H9 (cell line): Measurements from ENCODE around the gene FEM1B. TPM values are rescaled to one million over a fixed set of nuclear protein-coding genes. Genes with fewer than 3 reads are reported as not detected.

Experiments used
- DNase-seq: peaks from one replicate; pipeline ENCODE4 v3.0.0-alpha.2; 2017
- H2AFZ ChIP-seq: one replicate; pipeline ENCODE4 v1.6.1; 2013; ENCODE audit warnings: mild to moderate bottlenecking, low read length, control low read depth, moderate library complexity
- H2AK5ac ChIP-seq: 2 replicates; pipeline ENCODE4 v1.6.1; 2013; ENCODE audit warnings: low read length, control low read depth, mixed read lengths; ENCODE audit not compliant: insufficient read length
- H2BK120ac ChIP-seq: one replicate; pipeline ENCODE4 v1.6.1; 2013; ENCODE audit warnings: low read depth, mild to moderate bottlenecking, low read length, control low read depth, inconsistent platforms; ENCODE audit not compliant: poor library complexity, severe bottlenecking
- H2BK12ac ChIP-seq: 2 replicates; pipeline ENCODE4 v1.6.1; 2013; ENCODE audit warnings: low read length, control low read depth, mixed read lengths, low read depth; ENCODE audit not compliant: insufficient read length
- H2BK15ac ChIP-seq: 2 replicates; pipeline ENCODE4 v1.6.1; 2013; ENCODE audit warnings: low read depth, low read length, control low read depth
- H2BK20ac ChIP-seq: one replicate; pipeline ENCODE4 v1.6.1; 2013; ENCODE audit warnings: low read depth, mild to moderate bottlenecking, low read length, control low read depth, inconsistent platforms; ENCODE audit not compliant: poor library complexity, severe bottlenecking
- H2BK5ac ChIP-seq: 2 replicates; pipeline ENCODE4 v1.6.1; 2013; ENCODE audit warnings: low read length, control low read depth, mixed read lengths; ENCODE audit not compliant: insufficient read length
- H3K14ac ChIP-seq: 2 replicates; pipeline ENCODE4 v1.6.1; 2013; ENCODE audit warnings: low read length, control low read depth; ENCODE audit not compliant: insufficient read depth
- H3K18ac ChIP-seq: 2 replicates; pipeline ENCODE4 v1.6.1; 2013; ENCODE audit warnings: low read depth, mild to moderate bottlenecking, mixed read lengths, low read length, control low read depth; ENCODE audit not compliant: insufficient read length
- H3K23ac ChIP-seq: 2 replicates; pipeline ENCODE4 v1.6.1; 2013; ENCODE audit warnings: low read length, control low read depth, mixed read lengths, low read depth; ENCODE audit not compliant: insufficient read length
- H3K23me2 ChIP-seq: 2 replicates; pipeline ENCODE4 v1.6.1; 2013; ENCODE audit warnings: low read depth, mild to moderate bottlenecking, mixed read lengths, low read length, control low read depth; ENCODE audit not compliant: insufficient read length, poor library complexity, severe bottlenecking
- H3K27ac ChIP-seq: 2 replicates; pipeline ENCODE4 v1.5.1; 2013; ENCODE audit warnings: low read length, control low read depth, mixed read lengths, low read depth; ENCODE audit not compliant: insufficient read length
- H3K27me3 ChIP-seq: 2 replicates; pipeline ENCODE4 v1.6.1; 2013; ENCODE audit warnings: low read length, control low read depth, inconsistent platforms; ENCODE audit not compliant: insufficient read depth
- H3K4ac ChIP-seq: 2 replicates; pipeline ENCODE4 v1.6.1; 2013; ENCODE audit warnings: low read depth, mild to moderate bottlenecking, control low read depth, inconsistent platforms, low read length, moderate library complexity
- H3K4me1 ChIP-seq: 2 replicates; pipeline ENCODE4 v1.6.1; 2013; ENCODE audit warnings: low read length, control low read depth, inconsistent platforms; ENCODE audit not compliant: insufficient read depth
- H3K4me2 ChIP-seq: 2 replicates; pipeline ENCODE4 v1.6.1; 2013; ENCODE audit warnings: low read length, control low read depth, mixed read lengths; ENCODE audit not compliant: insufficient read length, insufficient read depth
- H3K56ac ChIP-seq: 2 replicates; pipeline ENCODE4 v1.6.1; 2013; ENCODE audit warnings: low read depth, mild to moderate bottlenecking, mixed read lengths, low read length, control low read depth; ENCODE audit not compliant: insufficient read length
- H3K79me1 ChIP-seq: 2 replicates; pipeline ENCODE4 v1.6.1; 2013; ENCODE audit warnings: low read depth, mild to moderate bottlenecking, moderate library complexity, low read length, control low read depth, inconsistent platforms; ENCODE audit not compliant: insufficient read depth, poor library complexity, severe bottlenecking
- H3K79me2 ChIP-seq: 2 replicates; pipeline ENCODE4 v1.6.1; 2013; ENCODE audit warnings: low read length, control low read depth, inconsistent platforms; ENCODE audit not compliant: insufficient read depth
- H3K9ac ChIP-seq: 2 replicates; pipeline ENCODE4 v1.6.1; 2013; ENCODE audit warnings: low read length, control low read depth, mixed read lengths; ENCODE audit not compliant: insufficient read length; ENCODE audit errors: extremely low read depth
- H3K9me3 ChIP-seq: one replicate; pipeline ENCODE4 v1.6.1; 2013; ENCODE audit warnings: low read depth, low read length, inconsistent platforms; ENCODE audit not compliant: control insufficient read depth
- H3T11ph ChIP-seq: one replicate; pipeline ENCODE4 v1.6.1; 2013; ENCODE audit warnings: mild to moderate bottlenecking, low read length, control low read depth, inconsistent platforms
- H4K20me1 ChIP-seq: one replicate; pipeline ENCODE4 v1.6.1; 2013; ENCODE audit not compliant: control insufficient read depth, insufficient read length, insufficient read depth
- H4K5ac ChIP-seq: 2 replicates; pipeline ENCODE4 v1.6.1; 2013; ENCODE audit warnings: low read depth, mild to moderate bottlenecking, mixed read lengths, low read length, control low read depth; ENCODE audit not compliant: insufficient read length
- H4K8ac ChIP-seq: replicated peaks from 2 replicates; pipeline ENCODE4 v1.6.1; 2013; ENCODE audit warnings: low read length, control low read depth, mixed read lengths, low read depth; ENCODE audit not compliant: insufficient read length
- H4K91ac ChIP-seq: 2 replicates; pipeline ENCODE4 v1.6.1; 2013; ENCODE audit warnings: low read depth, mild to moderate bottlenecking, moderate library complexity, mixed read lengths, low read length, control low read depth; ENCODE audit not compliant: insufficient read length
- H3K27ac Mint-ChIP-seq, 3 experiments: 2 replicates in 2 of 3; 3 replicates in 1 of 3; pipeline ENCODE4 v1.8.0; 2020 to 2021; ENCODE audit warnings: mixed read lengths in 3 of 3, mild to moderate bottlenecking in 1 of 3, moderate library complexity in 1 of 3
- H3K27me3 Mint-ChIP-seq: 2 replicates; pipeline ENCODE4 v1.8.0; 2021; ENCODE audit warnings: low read depth, mild to moderate bottlenecking, moderate library complexity, mixed read lengths
- H3K36me3 Mint-ChIP-seq, 3 experiments: 2 replicates in 2 of 3; 3 replicates in 1 of 3; pipeline ENCODE4 v1.8.0; 2020 to 2021; ENCODE audit warnings: low read depth in 3 of 3, mixed read lengths in 3 of 3; ENCODE audit not compliant: insufficient read depth in 1 of 3
- H3K4me1 Mint-ChIP-seq, 2 experiments: 2 replicates each; pipeline ENCODE4 v1.8.0; 2020; ENCODE audit warnings: mixed read lengths in 2 of 2
- H3K4me3 Mint-ChIP-seq, 2 experiments: 2 replicates in 1 of 2; 3 replicates in 1 of 2; pipeline ENCODE4 v1.8.0; 2020 to 2021; ENCODE audit warnings: mild to moderate bottlenecking in 2 of 2, mixed read lengths in 2 of 2, moderate library complexity in 1 of 2
- H3K9me3 Mint-ChIP-seq, 2 experiments: 2 replicates in 1 of 2; 3 replicates in 1 of 2; pipeline ENCODE4 v1.8.0; 2020; ENCODE audit warnings: mild to moderate bottlenecking in 2 of 2, mixed read lengths in 2 of 2, moderate library complexity in 1 of 2
- CTCF ChIP-seq: fragments of 200-600 bp; sonication (generic); conservative IDR thresholded peaks from 3 replicates; pipeline ENCODE4 v1.8.0; 2021; ENCODE audit warnings: antibody characterized with exemption, mild to moderate bottlenecking
- WGBS: extraction: QIAGEN DNeasy Blood & Tissue Kit; methylation state at CpG from one replicate; pipeline ENCODE4 v1.1.7; 2013; ENCODE audit warnings: missing lambda C conversion rate, low lambda C conversion rate, mixed read lengths; ENCODE audit not compliant: insufficient read length; ENCODE audit errors: extremely low coverage; 5-methylcytosine and 5-hydroxymethylcytosine counted together
- total RNA-seq: library from RNA; stranded (reverse); gene quantifications from 2 replicates; pipeline ENCODE4 v1.2.1, GENCODE V29; 2021

The FEM1B gene
- total RNA-seq, 1 experiment from 2014 or later = 77.9 TPM

- no peak overlapping the region for H3K23ac ChIP-seq
- no peaks in the 10 kb centered on the region for H4K20me1 ChIP-seq
- H3K79me2 ChIP-seq = no peaks in the 10 kb centered on the region
- H4K91ac ChIP-seq = no peak overlapping the region
- H3K4me2 ChIP-seq = no peak overlapping the region
- H4K5ac ChIP-seq = no peak overlapping the region
- H3K27me3 ChIP-seq = no peaks in the 10 kb centered on the region
- WGBS = no CpG with 5 or more reads among the region's 9 CpGs
- H3K4ac ChIP-seq = no peak overlapping the region
- H3K4me1 Mint-ChIP-seq = peaks cover 16 to 22% of the 10 kb centered on the region in 2 experiments
- no peak overlapping the region for H3T11ph ChIP-seq
- peaks cover 14% of the 10 kb centered on the region for H3K27me3 Mint-ChIP-seq
- H3K4me3 Mint-ChIP-seq = no peak overlapping the region
- H3K27ac Mint-ChIP-seq = peak overlapping the region in 1 of 3 experiments; percentile 46; a peak in 1 of 7 replicates
- no peak overlapping the region for H3K56ac ChIP-seq
- no peak overlapping the region for H2BK5ac ChIP-seq
- no peak overlapping the region for H3K27ac ChIP-seq
- H2AK5ac ChIP-seq = no peak overlapping the region
- no peak overlapping the region for H3K9ac ChIP-seq
- no peaks in the 10 kb centered on the region for H3K79me1 ChIP-seq
- no peak overlapping the region for H2BK20ac ChIP-seq
- H2BK12ac ChIP-seq = no peak overlapping the region
- H3K18ac ChIP-seq = no peak overlapping the region
- TF ChIP-seq CTCF = no peak
- H3K9me3 Mint-ChIP-seq = no peaks in the 10 kb centered on the region
- H3K4me1 ChIP-seq = no peaks in the 10 kb centered on the region
- H2BK120ac ChIP-seq = no peak overlapping the region
- no peaks in the 10 kb centered on the region; a peak in 1 of 7 replicates for H3K36me3 Mint-ChIP-seq
- no peak overlapping the region for H2BK15ac ChIP-seq
- no peak overlapping the region for H2AFZ ChIP-seq
- H3K9me3 ChIP-seq = no peaks in the 10 kb centered on the region
- no peaks in the 10 kb centered on the region for H3K23me2 ChIP-seq
- H3K14ac ChIP-seq = no peak overlapping the region
- no peak for DNase-seq
- H4K8ac ChIP-seq = no peak overlapping the region
Observed at GRCh38 chr15:68322796-68323195, 45.3 kb downstream of the FEM1B start.
